Keratinocyte (primary cell): ENCODE data around the gene APRT. TPM values are rescaled to one million over a fixed set of nuclear protein-coding genes. Genes with fewer than 3 reads are reported as not detected.

ENCODE experiments used
- DNase-seq: peaks from one replicate; pipeline ENCODE4 v3.0.0-alpha.2; 2011; ENCODE audit warnings: low read depth, missing footprints, low spot score
- FAIRE-seq: peaks from 2 replicates; lab custom pipeline; 2011; peaks lifted over from hg19 to GRCh38; lab: Jason Lieb, UNC
- H2AFZ ChIP-seq: 2 replicates; pipeline ENCODE4 v1.6.0; 2012; ENCODE audit warnings: low read length, control low read depth, inconsistent platforms; ENCODE audit not compliant: control insufficient read depth
- H3K27ac ChIP-seq: 2 replicates; pipeline ENCODE4 v1.5.1; 2011; ENCODE audit warnings: low read length; ENCODE audit not compliant: control insufficient read depth, insufficient read depth
- H3K27me3 ChIP-seq: 3 replicates; pipeline ENCODE4 v1.6.0; 2011; ENCODE audit warnings: low read length; ENCODE audit not compliant: control insufficient read depth, insufficient read depth; ENCODE audit errors: extremely low read depth
- H3K36me3 ChIP-seq, 2 experiments: 2 replicates in 1 of 2; 3 replicates in 1 of 2; pipeline ENCODE4 v1.5.1; 2011; ENCODE audit warnings: low read length in 2 of 2, mild to moderate bottlenecking in 1 of 2; ENCODE audit not compliant: control insufficient read depth in 2 of 2, insufficient read depth in 2 of 2; ENCODE audit errors: extremely low read depth in 1 of 2
- H3K4me1 ChIP-seq: 3 replicates; pipeline ENCODE4 v1.5.1; 2011; ENCODE audit warnings: low read length; ENCODE audit not compliant: control insufficient read depth, insufficient read depth; ENCODE audit errors: extremely low read depth
- H3K4me2 ChIP-seq: 3 replicates; pipeline ENCODE4 v1.6.0; 2011; ENCODE audit warnings: low read depth, low read length; ENCODE audit not compliant: control insufficient read depth, insufficient read depth; ENCODE audit errors: extremely low read depth
- H3K4me3 ChIP-seq, 3 experiments: fragments of 200-600 bp in 1 of 3; sonication (generic) in 1 of 3; 2 replicates in 2 of 3; 3 replicates in 1 of 3; pipeline ENCODE4 v1.5.1; 2011 to 2016; ENCODE audit warnings: low read length in 3 of 3, mild to moderate bottlenecking in 3 of 3, control low read depth in 2 of 3, inconsistent platforms in 1 of 3, low read depth in 1 of 3, mixed read lengths in 1 of 3, mixed run types in 1 of 3, moderate library complexity in 1 of 3; ENCODE audit not compliant: control insufficient read depth in 2 of 3, insufficient read depth in 2 of 3; ENCODE audit errors: extremely low read depth in 1 of 3
- H3K79me2 ChIP-seq: 2 replicates; pipeline ENCODE4 v1.6.0; 2012; ENCODE audit warnings: low read length; ENCODE audit not compliant: control insufficient read depth, insufficient read depth
- H3K9ac ChIP-seq: 3 replicates; pipeline ENCODE4 v1.6.0; 2011; ENCODE audit warnings: low read length; ENCODE audit not compliant: control insufficient read depth, insufficient read depth; ENCODE audit errors: extremely low read depth
- H3K9me1 ChIP-seq: 3 replicates; pipeline ENCODE4 v1.6.0; 2011; ENCODE audit warnings: low read length; ENCODE audit not compliant: control insufficient read depth, insufficient read depth; ENCODE audit errors: extremely low read depth
- H3K9me3 ChIP-seq: 2 replicates; pipeline ENCODE4 v1.5.1; 2012; ENCODE audit warnings: low read depth, low read length; ENCODE audit not compliant: control insufficient read depth
- H4K20me1 ChIP-seq: 3 replicates; pipeline ENCODE4 v1.6.0; 2011; ENCODE audit warnings: low read length; ENCODE audit not compliant: control insufficient read depth, insufficient read depth; ENCODE audit errors: extremely low read depth
- CTCF ChIP-seq, 3 experiments: IDR thresholded peaks in 1 of 3; conservative IDR thresholded peaks in 1 of 3; optimal IDR thresholded peaks in 1 of 3; 2 replicates in 2 of 3; 3 replicates in 1 of 3; pipeline versions ENCODE3 to v1.5.1; 2011; ENCODE audit warnings: low read length in 3 of 3, mild to moderate bottlenecking in 3 of 3, moderate library complexity in 2 of 3, control low read depth in 1 of 3, inconsistent platforms in 1 of 3; ENCODE audit not compliant: insufficient read depth in 2 of 3; ENCODE audit errors: extremely low read depth in 1 of 3
- EZH2 ChIP-seq: IDR thresholded peaks from one replicate; pipeline ENCODE4 v1.6.1; 2012; ENCODE audit warnings: inconsistent platforms, mild to moderate bottlenecking, low read length, moderate library complexity
- dilution Hi-C: fragments of 300-500 bp; cut with MboI; formaldehyde crosslinking; loops from one replicate; pipeline ENCODE4 v1.7.0; 2020; ENCODE audit warnings: low sequenced_read_pairs; ENCODE audit not compliant: extremely low pct_ligation_motif_present
- polyA plus RNA-seq, 5 experiments: library from polyadenylated mRNA; depleted of rRNA in 3 of 5; stranded (reverse) in 3 of 5; stranded (forward) in 1 of 5; unstranded in 1 of 5; fragments of >200 nt; gene quantifications; 1 replicate in 1 of 5; 2 replicates in 3 of 5; 3 replicates in 1 of 5; pipeline versions ENCODE4 v1.2.1 to v1.2.3, GENCODE V29; 2011 to 2012; ENCODE audit warnings: missing spikeins in 2 of 5, low read depth in 1 of 5, low replicate concordance in 1 of 5

APRT gene
- polyA plus RNA-seq, 1 donor (not counting 4 experiments of a cell fraction or from before 2014, with no cell fraction given), result 106 TPM

DNA sequence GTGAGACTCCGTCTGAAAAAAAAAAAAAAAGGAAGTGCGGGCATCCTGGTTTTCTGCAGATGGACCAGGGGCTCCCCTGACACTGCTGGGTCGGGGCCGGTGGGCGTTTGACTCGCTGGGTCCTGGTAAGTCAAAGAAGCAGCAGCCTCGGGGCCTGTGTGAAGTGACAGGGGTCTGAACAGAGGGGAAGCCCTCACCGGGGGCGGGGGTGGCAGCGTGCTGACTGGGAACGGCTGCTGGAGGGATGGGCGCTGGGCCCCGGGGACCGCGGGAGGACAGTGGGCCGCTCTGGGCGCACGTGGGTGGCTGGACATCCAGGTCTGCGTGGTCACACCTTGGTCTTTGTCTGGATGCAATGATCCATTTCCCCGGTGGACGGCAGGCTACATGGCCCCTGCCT lies 36.8 kb upstream of the APRT start:
- Histone ChIP-seq H3K36me3 (peaks cover 0 to 7% of the 10 kb centered on the region in 2 experiments), H3K27me3 (no peaks in the 10 kb centered on the region), H3K4me2 (no peak overlapping the region), H3K27ac (no peak overlapping the region), H3K4me1 (no peaks in the 10 kb centered on the region), H3K79me2 (no peaks in the 10 kb centered on the region), H3K9me3 (no peaks in the 10 kb centered on the region), H4K20me1 (no peaks in the 10 kb centered on the region), H3K9ac (no peak overlapping the region), H2AFZ (no peak overlapping the region), H3K9me1 (no peaks in the 10 kb centered on the region), H3K4me3 (no peak overlapping the region)
- DNase-seq (no peak), FAIRE-seq (no peak)
- TF ChIP-seq CTCF (optimal IDR thresholded peaks at IDR 0.05 in 1 of 3, IDR thresholded peaks at IDR 0.05 in 1 of 3, conservative IDR thresholded peaks at IDR 0.05 in 1 of 3; ENCODE audit: extremely low read depth in 1 of 3, insufficient read depth in 2 of 3, low read length in 3 of 3), result no peak
- TF ChIP-seq EZH2, result no peak
- dilution Hi-C loops, result no loop called here

- H3K4me2 ChIP-seq, result no peak overlapping the region
- no peak overlapping the region for H3K4me3 ChIP-seq
- no peaks in the 10 kb centered on the region for H3K9me3 ChIP-seq
- H4K20me1 ChIP-seq, result no peaks in the 10 kb centered on the region
- FAIRE-seq (no peak), DNase-seq (no peak)
- TF ChIP-seq CTCF (optimal IDR thresholded peaks at IDR 0.05 in 1 of 3, IDR thresholded peaks at IDR 0.05 in 1 of 3, conservative IDR thresholded peaks at IDR 0.05 in 1 of 3; ENCODE audit: extremely low read depth in 1 of 3, insufficient read depth in 2 of 3, low read length in 3 of 3) (no peak), EZH2 (no peak)
- no peaks in the 10 kb centered on the region for H3K9me1 ChIP-seq
- H3K9ac ChIP-seq, result no peak overlapping the region
- no peak overlapping the region for H2AFZ ChIP-seq
- no peaks in the 10 kb centered on the region for H3K27me3 ChIP-seq
- no peaks in the 10 kb centered on the region for H3K4me1 ChIP-seq
- peaks cover 0 to 7% of the 10 kb centered on the region in 2 experiments for H3K36me3 ChIP-seq
- H3K79me2 ChIP-seq, result no peaks in the 10 kb centered on the region
- dilution Hi-C loops, result no loop called here
- no peak overlapping the region for H3K27ac ChIP-seq
These were observed 35.9 kb upstream of the APRT start for GRCh38 chr16:88847654-88848053.
